Measurements from ENCODE around the gene ABCC8.

DNA sequence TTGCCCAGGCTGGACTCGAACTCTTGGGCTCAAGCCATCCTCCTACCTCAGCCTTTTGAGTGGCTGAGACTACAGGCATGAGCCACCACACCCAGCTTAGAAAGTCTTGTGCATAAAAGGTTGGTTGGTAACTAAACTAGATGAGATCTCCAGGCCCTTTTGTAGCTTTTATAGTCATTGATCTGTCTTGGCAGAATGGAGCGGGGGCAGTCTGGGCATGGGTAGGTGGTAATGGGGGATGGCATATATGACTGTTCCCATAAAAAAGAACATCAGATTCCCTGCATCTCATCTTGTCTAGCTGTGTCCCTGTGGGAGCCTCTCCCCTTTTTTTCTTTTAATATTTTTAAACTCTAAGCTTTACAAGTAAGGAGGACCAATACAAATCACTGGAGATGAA, 30.2 kb downstream of the ABCC8 start:
- TF ChIP-seq EZH2 (IDR thresholded peaks at IDR 0.05; ENCODE audit: insufficient read depth, poor library complexity, severe bottlenecking) (no peak), EZH2phosphoT487 (IDR thresholded peaks at IDR 0.05; ENCODE audit: insufficient read depth, low read depth) (no peak)

Data from GM23248 (cell line).